H9 (cell line): ENCODE data around the gene GPR135. TPM values are rescaled to one million over a fixed set of nuclear protein-coding genes. Genes with fewer than 3 reads are reported as not detected.

ENCODE experiments used
- DNase-seq: peaks from one replicate; pipeline ENCODE4 v3.0.0-alpha.2; 2017
- H2AFZ ChIP-seq: one replicate; pipeline ENCODE4 v1.6.1; 2013; ENCODE audit warnings: mild to moderate bottlenecking, low read length, control low read depth, moderate library complexity
- H2AK5ac ChIP-seq: 2 replicates; pipeline ENCODE4 v1.6.1; 2013; ENCODE audit warnings: low read length, control low read depth, mixed read lengths; ENCODE audit not compliant: insufficient read length
- H2BK120ac ChIP-seq: one replicate; pipeline ENCODE4 v1.6.1; 2013; ENCODE audit warnings: low read depth, mild to moderate bottlenecking, low read length, control low read depth, inconsistent platforms; ENCODE audit not compliant: poor library complexity, severe bottlenecking
- H2BK12ac ChIP-seq: 2 replicates; pipeline ENCODE4 v1.6.1; 2013; ENCODE audit warnings: low read length, control low read depth, mixed read lengths, low read depth; ENCODE audit not compliant: insufficient read length
- H2BK15ac ChIP-seq: 2 replicates; pipeline ENCODE4 v1.6.1; 2013; ENCODE audit warnings: low read depth, low read length, control low read depth
- H2BK20ac ChIP-seq: one replicate; pipeline ENCODE4 v1.6.1; 2013; ENCODE audit warnings: low read depth, mild to moderate bottlenecking, low read length, control low read depth, inconsistent platforms; ENCODE audit not compliant: poor library complexity, severe bottlenecking
- H2BK5ac ChIP-seq: 2 replicates; pipeline ENCODE4 v1.6.1; 2013; ENCODE audit warnings: low read length, control low read depth, mixed read lengths; ENCODE audit not compliant: insufficient read length
- H3K14ac ChIP-seq: 2 replicates; pipeline ENCODE4 v1.6.1; 2013; ENCODE audit warnings: low read length, control low read depth; ENCODE audit not compliant: insufficient read depth
- H3K18ac ChIP-seq: 2 replicates; pipeline ENCODE4 v1.6.1; 2013; ENCODE audit warnings: low read depth, mild to moderate bottlenecking, mixed read lengths, low read length, control low read depth; ENCODE audit not compliant: insufficient read length
- H3K23ac ChIP-seq: 2 replicates; pipeline ENCODE4 v1.6.1; 2013; ENCODE audit warnings: low read length, control low read depth, mixed read lengths, low read depth; ENCODE audit not compliant: insufficient read length
- H3K23me2 ChIP-seq: 2 replicates; pipeline ENCODE4 v1.6.1; 2013; ENCODE audit warnings: low read depth, mild to moderate bottlenecking, mixed read lengths, low read length, control low read depth; ENCODE audit not compliant: insufficient read length, poor library complexity, severe bottlenecking
- H3K27ac ChIP-seq: 2 replicates; pipeline ENCODE4 v1.5.1; 2013; ENCODE audit warnings: low read length, control low read depth, mixed read lengths, low read depth; ENCODE audit not compliant: insufficient read length
- H3K27me3 ChIP-seq: 2 replicates; pipeline ENCODE4 v1.6.1; 2013; ENCODE audit warnings: low read length, control low read depth, inconsistent platforms; ENCODE audit not compliant: insufficient read depth
- H3K4ac ChIP-seq: 2 replicates; pipeline ENCODE4 v1.6.1; 2013; ENCODE audit warnings: low read depth, mild to moderate bottlenecking, control low read depth, inconsistent platforms, low read length, moderate library complexity
- H3K4me1 ChIP-seq: 2 replicates; pipeline ENCODE4 v1.6.1; 2013; ENCODE audit warnings: low read length, control low read depth, inconsistent platforms; ENCODE audit not compliant: insufficient read depth
- H3K4me2 ChIP-seq: 2 replicates; pipeline ENCODE4 v1.6.1; 2013; ENCODE audit warnings: low read length, control low read depth, mixed read lengths; ENCODE audit not compliant: insufficient read length, insufficient read depth
- H3K56ac ChIP-seq: 2 replicates; pipeline ENCODE4 v1.6.1; 2013; ENCODE audit warnings: low read depth, mild to moderate bottlenecking, mixed read lengths, low read length, control low read depth; ENCODE audit not compliant: insufficient read length
- H3K79me1 ChIP-seq: 2 replicates; pipeline ENCODE4 v1.6.1; 2013; ENCODE audit warnings: low read depth, mild to moderate bottlenecking, moderate library complexity, low read length, control low read depth, inconsistent platforms; ENCODE audit not compliant: insufficient read depth, poor library complexity, severe bottlenecking
- H3K79me2 ChIP-seq: 2 replicates; pipeline ENCODE4 v1.6.1; 2013; ENCODE audit warnings: low read length, control low read depth, inconsistent platforms; ENCODE audit not compliant: insufficient read depth
- H3K9ac ChIP-seq: 2 replicates; pipeline ENCODE4 v1.6.1; 2013; ENCODE audit warnings: low read length, control low read depth, mixed read lengths; ENCODE audit not compliant: insufficient read length; ENCODE audit errors: extremely low read depth
- H3K9me3 ChIP-seq: one replicate; pipeline ENCODE4 v1.6.1; 2013; ENCODE audit warnings: low read depth, low read length, inconsistent platforms; ENCODE audit not compliant: control insufficient read depth
- H3T11ph ChIP-seq: one replicate; pipeline ENCODE4 v1.6.1; 2013; ENCODE audit warnings: mild to moderate bottlenecking, low read length, control low read depth, inconsistent platforms
- H4K20me1 ChIP-seq: one replicate; pipeline ENCODE4 v1.6.1; 2013; ENCODE audit not compliant: control insufficient read depth, insufficient read length, insufficient read depth
- H4K5ac ChIP-seq: 2 replicates; pipeline ENCODE4 v1.6.1; 2013; ENCODE audit warnings: low read depth, mild to moderate bottlenecking, mixed read lengths, low read length, control low read depth; ENCODE audit not compliant: insufficient read length
- H4K8ac ChIP-seq: replicated peaks from 2 replicates; pipeline ENCODE4 v1.6.1; 2013; ENCODE audit warnings: low read length, control low read depth, mixed read lengths, low read depth; ENCODE audit not compliant: insufficient read length
- H4K91ac ChIP-seq: 2 replicates; pipeline ENCODE4 v1.6.1; 2013; ENCODE audit warnings: low read depth, mild to moderate bottlenecking, moderate library complexity, mixed read lengths, low read length, control low read depth; ENCODE audit not compliant: insufficient read length
- H3K27ac Mint-ChIP-seq, 3 experiments: 2 replicates in 2 of 3; 3 replicates in 1 of 3; pipeline ENCODE4 v1.8.0; 2020 to 2021; ENCODE audit warnings: mixed read lengths in 3 of 3, mild to moderate bottlenecking in 1 of 3, moderate library complexity in 1 of 3
- H3K27me3 Mint-ChIP-seq: 2 replicates; pipeline ENCODE4 v1.8.0; 2021; ENCODE audit warnings: low read depth, mild to moderate bottlenecking, moderate library complexity, mixed read lengths
- H3K36me3 Mint-ChIP-seq, 3 experiments: 2 replicates in 2 of 3; 3 replicates in 1 of 3; pipeline ENCODE4 v1.8.0; 2020 to 2021; ENCODE audit warnings: low read depth in 3 of 3, mixed read lengths in 3 of 3; ENCODE audit not compliant: insufficient read depth in 1 of 3
- H3K4me1 Mint-ChIP-seq, 2 experiments: 2 replicates each; pipeline ENCODE4 v1.8.0; 2020; ENCODE audit warnings: mixed read lengths in 2 of 2
- H3K4me3 Mint-ChIP-seq, 2 experiments: 2 replicates in 1 of 2; 3 replicates in 1 of 2; pipeline ENCODE4 v1.8.0; 2020 to 2021; ENCODE audit warnings: mild to moderate bottlenecking in 2 of 2, mixed read lengths in 2 of 2, moderate library complexity in 1 of 2
- H3K9me3 Mint-ChIP-seq, 2 experiments: 2 replicates in 1 of 2; 3 replicates in 1 of 2; pipeline ENCODE4 v1.8.0; 2020; ENCODE audit warnings: mild to moderate bottlenecking in 2 of 2, mixed read lengths in 2 of 2, moderate library complexity in 1 of 2
- WGBS: extraction: QIAGEN DNeasy Blood & Tissue Kit; methylation state at CpG from one replicate; pipeline ENCODE4 v1.1.7; 2013; ENCODE audit warnings: missing lambda C conversion rate, low lambda C conversion rate, mixed read lengths; ENCODE audit not compliant: insufficient read length; ENCODE audit errors: extremely low coverage; 5-methylcytosine and 5-hydroxymethylcytosine counted together
- total RNA-seq: library from RNA; stranded (reverse); gene quantifications from 2 replicates; pipeline ENCODE4 v1.2.1, GENCODE V29; 2021
- TF ChIP-seq, protein P1 (sequence below): fragments of 200-600 bp; sonication (generic); conservative IDR thresholded peaks from 3 replicates; pipeline ENCODE4 v1.8.0; 2021; ENCODE audit warnings: antibody characterized with exemption, mild to moderate bottlenecking

Gene GPR135
- total RNA-seq, 1 experiment from 2014 or later = 1.9 TPM

DNA sequence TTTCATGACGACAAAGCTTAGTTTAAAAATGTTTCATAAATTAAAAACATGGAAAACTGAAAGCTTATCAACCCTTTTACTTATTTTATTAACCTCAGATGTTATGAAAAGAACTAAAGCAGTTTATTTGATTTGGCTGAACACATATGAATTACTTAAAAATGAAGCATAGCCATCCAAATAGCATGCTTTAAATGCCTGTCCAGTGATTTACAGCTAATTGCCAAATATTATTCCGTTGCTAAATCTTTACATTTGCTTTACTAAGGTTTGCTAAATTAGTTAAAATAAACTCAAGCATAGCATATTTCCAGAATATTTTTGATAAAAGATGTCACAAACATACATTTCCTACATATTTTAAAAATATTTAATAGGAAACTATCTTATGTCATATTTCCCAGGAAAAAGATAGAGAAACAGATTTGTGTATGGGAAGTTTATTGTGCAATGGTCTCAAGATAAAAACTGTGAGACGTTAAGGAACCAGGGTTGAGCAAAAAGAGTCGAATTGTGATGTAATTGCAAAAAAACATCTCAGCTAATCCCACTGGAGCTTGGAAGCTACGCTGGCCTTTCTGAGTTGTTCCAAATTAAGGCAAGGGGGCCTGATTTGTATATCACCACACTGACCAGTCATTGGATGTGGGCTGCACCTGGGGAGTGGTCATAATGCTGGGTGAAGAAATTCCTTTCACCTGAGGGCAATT lies 25.8 kb downstream of the GPR135 start:
- H3K27ac ChIP-seq = no peak overlapping the region
- no peak overlapping the region for H3K4me2 ChIP-seq
- H3K4me1 Mint-ChIP-seq = peaks cover 0 to 3% of the 10 kb centered on the region in 2 experiments; a peak in 1 of 4 replicates
- no peak overlapping the region for H4K8ac ChIP-seq
- no peak overlapping the region for H2BK5ac ChIP-seq
- no peaks in the 10 kb centered on the region for H3K79me2 ChIP-seq
- no peak overlapping the region for H3K27ac Mint-ChIP-seq
- H3K9me3 Mint-ChIP-seq = no peaks in the 10 kb centered on the region
- H2BK12ac ChIP-seq = no peak overlapping the region
- H3K27me3 Mint-ChIP-seq = no peaks in the 10 kb centered on the region
- no peak overlapping the region for H3T11ph ChIP-seq
- DNase-seq = no peak
- H3K4ac ChIP-seq = no peak overlapping the region
- H2AFZ ChIP-seq = no peak overlapping the region
- H4K91ac ChIP-seq = no peak overlapping the region
- no peaks in the 10 kb centered on the region for H3K27me3 ChIP-seq
- no peak overlapping the region for H2BK15ac ChIP-seq
- no peak overlapping the region for H3K23ac ChIP-seq
- no peak overlapping the region for H2AK5ac ChIP-seq
- WGBS = no CpG with 5 or more reads among the region's 5 CpGs
- H3K9me3 ChIP-seq = no peaks in the 10 kb centered on the region
- H3K4me3 Mint-ChIP-seq = no peak overlapping the region
- H4K5ac ChIP-seq = no peak overlapping the region
- H3K18ac ChIP-seq = no peak overlapping the region
- no peaks in the 10 kb centered on the region for H4K20me1 ChIP-seq
- H3K14ac ChIP-seq = no peak overlapping the region
- H3K4me1 ChIP-seq = no peaks in the 10 kb centered on the region
- no peak overlapping the region for H2BK20ac ChIP-seq
- no peaks in the 10 kb centered on the region for H3K36me3 Mint-ChIP-seq
- H2BK120ac ChIP-seq = no peak overlapping the region
- no peak overlapping the region for H3K56ac ChIP-seq
- H3K9ac ChIP-seq = no peak overlapping the region
- H3K23me2 ChIP-seq = no peaks in the 10 kb centered on the region
- H3K79me1 ChIP-seq = no peaks in the 10 kb centered on the region
- TF ChIP-seq, protein P1, sequence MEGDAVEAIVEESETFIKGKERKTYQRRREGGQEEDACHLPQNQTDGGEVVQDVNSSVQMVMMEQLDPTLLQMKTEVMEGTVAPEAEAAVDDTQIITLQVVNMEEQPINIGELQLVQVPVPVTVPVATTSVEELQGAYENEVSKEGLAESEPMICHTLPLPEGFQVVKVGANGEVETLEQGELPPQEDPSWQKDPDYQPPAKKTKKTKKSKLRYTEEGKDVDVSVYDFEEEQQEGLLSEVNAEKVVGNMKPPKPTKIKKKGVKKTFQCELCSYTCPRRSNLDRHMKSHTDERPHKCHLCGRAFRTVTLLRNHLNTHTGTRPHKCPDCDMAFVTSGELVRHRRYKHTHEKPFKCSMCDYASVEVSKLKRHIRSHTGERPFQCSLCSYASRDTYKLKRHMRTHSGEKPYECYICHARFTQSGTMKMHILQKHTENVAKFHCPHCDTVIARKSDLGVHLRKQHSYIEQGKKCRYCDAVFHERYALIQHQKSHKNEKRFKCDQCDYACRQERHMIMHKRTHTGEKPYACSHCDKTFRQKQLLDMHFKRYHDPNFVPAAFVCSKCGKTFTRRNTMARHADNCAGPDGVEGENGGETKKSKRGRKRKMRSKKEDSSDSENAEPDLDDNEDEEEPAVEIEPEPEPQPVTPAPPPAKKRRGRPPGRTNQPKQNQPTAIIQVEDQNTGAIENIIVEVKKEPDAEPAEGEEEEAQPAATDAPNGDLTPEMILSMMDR = no peak
